Measurements from ENCODE around the gene PGP.

The PGP gene

GRCh38 chr16:2236337-2237101, 21.9 kb upstream of the PGP start, which contains the start of gene DNASE1L2:
DNASE1L2 (plus strand) TSS chr16:2236444; CDS start chr16:2236817, 373 bp downstream.
- DNase-seq = no peak

GRCh38 chr16:2235695-2236336, 21.2 kb upstream of the PGP start:
- DNase-seq = no peak

GRCh38 chr16:2235234-2235651, 20.6 kb upstream of the PGP start:
- DNase-seq = no peak

- no peak for DNase-seq
These were observed 20.2 kb upstream of the PGP start for GRCh38 chr16:2234813-2235170.

GRCh38 chr16:2233872-2234812, 19.5 kb upstream of the PGP start:
- DNase-seq = no peak

- no peak for DNase-seq
These were observed 18.6 kb upstream of the PGP start for GRCh38 chr16:2233046-2233775.

- no peak for DNase-seq
These were observed 17.7 kb upstream of the PGP start for GRCh38 chr16:2232094-2232990.

GRCh38 chr16:2231016-2231931, 16.6 kb upstream of the PGP start:
- DNase-seq = no peak

- no peak for DNase-seq
These were observed 15.7 kb upstream of the PGP start for GRCh38 chr16:2230376-2230775.

GRCh38 chr16:2229632-2230250, 15.1 kb upstream of the PGP start:
- DNase-seq = no peak

GRCh38 chr16:2229091-2229490, 14.5 kb upstream of the PGP start:
- no peak for DNase-seq

GRCh38 chr16:2228161-2228824, 13.7 kb upstream of the PGP start:
- no peak for DNase-seq

- no peak for DNase-seq
These were observed 12.3 kb upstream of the PGP start for GRCh38 chr16:2226918-2227317.

- DNase-seq = no peak
These were observed 11.7 kb upstream of the PGP start for GRCh38 chr16:2226245-2226793.

GRCh38 chr16:2223942-2224486, 9.4 kb upstream of the PGP start:
- peak; percentile 12 for DNase-seq

- DNase-seq = peak; percentile 96
These were observed 8.7 kb upstream of the PGP start, which contains the start of gene E4F1 for GRCh38 chr16:2223221-2223941. E4F1 (plus strand) TSS chr16:2223591; CDS start chr16:2223614, 23 bp downstream.

- no peak for DNase-seq
These were observed 1.7 kb upstream of the PGP start for GRCh38 chr16:2216330-2216729.
